Uterus (tissue), 4 donors: Measurements from ENCODE around the gene FAM32A. TPM values are rescaled to one million over a fixed set of nuclear protein-coding genes. Genes with fewer than 3 reads are reported as not detected.

Experiments
- DNase-seq, 2 donors: peaks; one replicate each; pipeline ENCODE4 v3.0.0-alpha.2; 2019 to 2020
- H3K27ac ChIP-seq, 2 donors: fragments of 200-600 bp; sonication (generic); 1 replicate in 1 of 2; 2 replicates in 1 of 2; pipeline ENCODE4 v1.5.1; 2016 to 2018
- H3K27me3 ChIP-seq, 2 donors: fragments of 200-600 bp; sonication (generic); one replicate each; pipeline ENCODE4 v1.5.1; 2018 to 2019; ENCODE audit warnings: control low read depth in 1 of 2
- H3K36me3 ChIP-seq, 2 donors: fragments of 200-600 bp; sonication (generic); one replicate each; pipeline ENCODE4 v1.5.1; 2019; ENCODE audit warnings: control low read depth in 1 of 2
- H3K4me1 ChIP-seq, 2 donors: fragments of 200-600 bp; sonication (generic); one replicate each; pipeline ENCODE4 v1.5.1; 2018 to 2019; ENCODE audit warnings: control low read depth in 1 of 2
- H3K4me3 ChIP-seq, 2 donors: fragments of 200-600 bp; sonication (generic); 1 replicate in 1 of 2; 2 replicates in 1 of 2; pipeline ENCODE4 v1.5.1; 2018 to 2019; ENCODE audit warnings: mild to moderate bottlenecking in 1 of 2
- H3K9me3 ChIP-seq, 2 donors: fragments of 200-600 bp; sonication (generic); one replicate each; pipeline ENCODE4 v1.5.1; 2019; ENCODE audit warnings: control low read depth in 1 of 2
- CTCF ChIP-seq, 4 experiments: fragments of 200-600 bp in 2 of 4; fragments of 450-650 bp in 2 of 4; sonication (generic) in 2 of 4; IDR thresholded peaks; one replicate each; pipeline ENCODE4 v1.5.1; 2016 to 2019; ENCODE audit warnings: antibody characterized with exemption in 4 of 4, mild to moderate bottlenecking in 2 of 4, moderate library complexity in 1 of 4
- POLR2A ChIP-seq, 2 donors: fragments of 450-650 bp; IDR thresholded peaks; one replicate each; pipeline ENCODE4 v1.6.1; 2016; ENCODE audit warnings: antibody characterized with exemption in 2 of 2, mild to moderate bottlenecking in 1 of 2, moderate library complexity in 1 of 2
- intact Hi-C: fragments of 100-400 bp; cut with DNase I; formaldehyde crosslinking; loops from one replicate; pipeline ENCODE4 v1.15.1; 2023; ENCODE audit warnings: low total_unique reads
- small RNA-seq: library from RNA; depleted of rRNA; stranded (forward); fragments of <200 nt; gene quantifications from one replicate; pipeline ENCODE3, GENCODE V24; 2016
- total RNA-seq, 4 donors: library from RNA; depleted of rRNA in 3 of 4; stranded (reverse); fragments of >200 nt in 3 of 4; gene quantifications; one replicate each; pipeline versions ENCODE4 v1.1.0 to v1.2.4, GENCODE V29; 2014 to 2023
- donor health status: DM: yes; HTN: yes; CAD: no.

FAM32A gene
- total RNA-seq, 4 donors from 2014 or later = 17.6 to 106 (median 31.0) TPM

DNA sequence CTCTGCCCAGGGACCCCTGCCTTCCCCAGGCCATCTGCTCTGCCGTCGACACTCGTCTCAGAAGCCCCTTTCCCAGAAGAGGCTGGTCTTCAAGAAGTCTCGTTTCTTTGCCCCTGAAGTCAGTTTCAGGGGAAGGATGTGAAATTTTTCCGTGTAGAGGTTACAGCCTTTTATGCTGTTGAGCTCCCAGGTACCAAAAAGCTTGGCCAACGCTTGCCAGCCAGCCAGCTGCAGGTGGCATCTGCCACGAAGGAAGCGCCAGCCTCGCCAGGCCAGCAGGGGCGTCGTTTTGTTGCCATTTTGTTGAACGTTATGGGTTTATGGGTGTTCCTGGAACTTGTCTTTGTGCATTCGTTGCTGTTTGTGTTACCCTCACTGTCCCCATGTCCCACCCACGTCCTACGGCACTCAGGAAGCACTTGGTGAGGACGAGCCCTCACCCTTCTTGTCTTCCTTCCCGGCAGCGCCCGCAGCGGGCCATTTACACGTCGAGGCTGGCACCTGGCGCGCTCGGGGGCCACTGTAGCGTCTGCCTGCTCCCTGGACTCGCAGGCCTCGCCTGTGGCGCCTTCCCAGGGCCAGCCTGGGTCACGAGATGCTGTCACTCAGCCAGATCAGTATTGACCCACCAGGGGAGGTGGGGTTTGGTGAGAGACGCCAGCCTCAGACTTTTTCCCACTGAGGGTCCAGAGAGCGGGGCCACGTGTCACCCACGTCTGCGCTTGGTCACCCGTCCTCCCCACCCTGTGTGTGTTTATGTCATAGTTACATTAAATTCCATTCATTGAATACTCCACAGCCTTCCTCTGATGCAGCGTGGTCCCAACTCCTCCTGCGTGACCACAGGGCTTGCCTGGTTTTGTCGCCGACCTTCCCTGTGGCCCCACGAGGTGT is 49.6 kb downstream of the FAM32A start:
- H3K27me3 ChIP-seq = no peaks in the 10 kb centered on the region
- intact Hi-C loops = no loop called here
- no peak overlapping the region for H3K4me3 ChIP-seq
- no peaks in the 10 kb centered on the region for H3K9me3 ChIP-seq
- DNase-seq = no peak
- no peaks in the 10 kb centered on the region for H3K4me1 ChIP-seq
- H3K27ac ChIP-seq = no peak overlapping the region
- TF ChIP-seq POLR2A (IDR thresholded peaks at IDR 0.05) (no peak), CTCF (IDR thresholded peaks at IDR 0.05) (no peak)
- no peaks in the 10 kb centered on the region for H3K36me3 ChIP-seq

GRCh38 chr19:16235811-16236652 is 50.8 kb downstream of the FAM32A start:
- no peak for TF ChIP-seq POLR2A (IDR thresholded peaks at IDR 0.05)
- TF ChIP-seq CTCF (IDR thresholded peaks at IDR 0.05) = no peak
- no peak overlapping the region for H3K4me3 ChIP-seq
- no peaks in the 10 kb centered on the region for H3K36me3 ChIP-seq
- no peaks in the 10 kb centered on the region for H3K4me1 ChIP-seq
- no peaks in the 10 kb centered on the region for H3K9me3 ChIP-seq
- DNase-seq = no peak
- no peak overlapping the region for H3K27ac ChIP-seq
- intact Hi-C loops = no loop called here
- H3K27me3 ChIP-seq = no peaks in the 10 kb centered on the region

Small RNA genes lying within 50 kb of the gene (small RNA-seq; reads per million reads assigned to genes)
- gene RF00017 = not detected

Other genes starting within 250 kb of the FAM32A start
- gene OR10H4, start 236.4 kb upstream of the FAM32A start, total RNA-seq = not detected
- gene TPM4, start 108.9 kb upstream of the FAM32A start, total RNA-seq = 100 to 1,000 TPM; 423 to 862 (median 517) TPM
- 10 to 100 TPM; 13.3 to 67.4 (median 40.7) TPM for gene RAB8A, start 73.5 kb upstream of the FAM32A start, total RNA-seq
- 1 to 10 TPM in 3 of 4 donors, not detected in 1; 1.4 to 3.1 (median 2.4) TPM for gene HSH2D, start 41.7 kb upstream of the FAM32A start, total RNA-seq
- not detected for gene CIB3, start 11.9 kb upstream of the FAM32A start, total RNA-seq
- gene AP1M1, start 12.5 kb downstream of the FAM32A start, total RNA-seq = 10 to 100 TPM; 21.2 to 80.9 (median 32.7) TPM
- 100 to 1,000 TPM in 2 of 4 donors, 10 to 100 TPM in 2; 16.5 to 139 (median 81.8) TPM for gene KLF2, start 139.4 kb downstream of the FAM32A start, total RNA-seq